Tibial nerve (tissue), 4 donors: ENCODE results near the gene MLST8. TPM values are rescaled to one million over a fixed set of nuclear protein-coding genes. Genes with fewer than 3 reads are reported as not detected.

Experiments
- DNase-seq, 2 donors: peaks; one replicate each; pipeline ENCODE4 v3.0.0-alpha.2; 2019; ENCODE audit warnings: low spot score in 2 of 2
- H3K27ac ChIP-seq, 4 donors: fragments of 200-600 bp; sonication (generic) in 3 of 4; one replicate each; pipeline ENCODE4 v1.5.1; 2017 to 2019; ENCODE audit warnings: mild to moderate bottlenecking in 1 of 4
- H3K27me3 ChIP-seq, 2 donors: fragments of 200-600 bp; sonication (generic) in 1 of 2; one replicate each; pipeline versions ENCODE4 v1.5.1 to v1.6.0; 2017 to 2019
- H3K36me3 ChIP-seq, 3 donors: fragments of 200-600 bp; sonication (generic); one replicate each; pipeline ENCODE4 v1.5.1; 2018 to 2019
- H3K4me1 ChIP-seq, 4 donors: fragments of 200-600 bp; sonication (generic) in 3 of 4; one replicate each; pipeline ENCODE4 v1.5.1; 2017 to 2019
- H3K4me3 ChIP-seq, 4 donors: fragments of 200-600 bp; sonication (generic) in 3 of 4; one replicate each; pipeline ENCODE4 v1.5.1; 2017 to 2019; ENCODE audit warnings: mild to moderate bottlenecking in 1 of 4, moderate library complexity in 1 of 4
- H3K9me3 ChIP-seq, 4 donors: fragments of 200-600 bp; sonication (generic) in 3 of 4; one replicate each; pipeline ENCODE4 v1.5.1; 2017 to 2019
- CTCF ChIP-seq, 5 experiments: fragments of 200-600 bp in 3 of 5; fragments of 450-650 bp in 2 of 5; sonication (generic) in 3 of 5; IDR thresholded peaks; one replicate each; pipeline ENCODE4 v1.5.1; 2016 to 2019; ENCODE audit warnings: antibody characterized with exemption in 5 of 5, mild to moderate bottlenecking in 3 of 5, moderate library complexity in 2 of 5
- EP300 ChIP-seq, 2 donors: sonication (generic); formaldehyde crosslinking; IDR thresholded peaks; one replicate each; pipeline ENCODE4 v1.6.1; 2017; ENCODE audit warnings: antibody characterized with exemption in 2 of 2, mild to moderate bottlenecking in 1 of 2
- POLR2A ChIP-seq, 2 donors: fragments of 450-650 bp; IDR thresholded peaks; one replicate each; pipeline ENCODE4 v1.6.1; 2017; ENCODE audit warnings: antibody characterized with exemption in 2 of 2, mild to moderate bottlenecking in 2 of 2, moderate library complexity in 2 of 2
- WGBS, 2 donors: methylation state at CpG; one replicate each; pipeline ENCODE4 v1.1.5; 2018; 5-methylcytosine and 5-hydroxymethylcytosine counted together
- total RNA-seq, 4 donors: library from RNA; depleted of rRNA; stranded (reverse); fragments of >200 nt; gene quantifications; one replicate each; pipeline ENCODE4 v1.1.0, GENCODE V29; 2016

MLST8 gene
- total RNA-seq, 4 donors from 2014 or later = 28.8 to 73.8 (median 43.8) TPM

GRCh38 chr16:2170080-2170479 lies 35.2 kb upstream of the MLST8 start:
- 60 to 80% methylated on average over 2 to 13 of the region's 18 CpGs for whole genome bisulfite sequencing, 2 donors
- no peaks in the 10 kb centered on the region for H3K9me3 ChIP-seq
- peaks cover 0 to 94% (median 27%) of the 10 kb centered on the region in 3 donors for H3K36me3 ChIP-seq
- no peaks in the 10 kb centered on the region for H3K27me3 ChIP-seq
- no peak for TF ChIP-seq EP300 (IDR thresholded peaks at IDR 0.05)
- no peak for TF ChIP-seq POLR2A (IDR thresholded peaks at IDR 0.05)
- no peak for TF ChIP-seq CTCF (IDR thresholded peaks at IDR 0.05)
- no peak for DNase-seq
- H3K4me1 ChIP-seq = no peaks in the 10 kb centered on the region
- H3K27ac ChIP-seq = peak overlapping the region in 2 of 4 donors; percentile 17 to 69
- H3K4me3 ChIP-seq = peak overlapping the region in 1 of 4 donors; percentile 41

GRCh38 chr16:2170587-2171435 lies 34.4 kb upstream of the MLST8 start:
- DNase-seq = no peak

GRCh38 chr16:2171601-2172178 lies 33.6 kb upstream of the MLST8 start:
- DNase-seq = no peak
- Histone ChIP-seq H3K36me3 (peaks cover 0 to 99% (median 39%) of the 10 kb centered on the region in 3 donors), H3K4me1 (no peaks in the 10 kb centered on the region), H3K4me3 (no peak overlapping the region), H3K9me3 (no peaks in the 10 kb centered on the region), H3K27me3 (no peaks in the 10 kb centered on the region), H3K27ac (no peak overlapping the region)
- no peak for TF ChIP-seq POLR2A (IDR thresholded peaks at IDR 0.05)
- no peak for TF ChIP-seq EP300 (IDR thresholded peaks at IDR 0.05)
- TF ChIP-seq CTCF (IDR thresholded peaks at IDR 0.05) = no peak
- WGBS, 2 donors = 91 to 92% methylated on average over 18 to 22 of the region's 28 CpGs

More at GRCh38 chr16:2170587-2171435, 34.4 kb upstream of the MLST8 start:
- peak overlapping the region in 1 of 4 donors; percentile 41 for H3K4me3 ChIP-seq
- no peaks in the 10 kb centered on the region for H3K9me3 ChIP-seq
- H3K27ac ChIP-seq = peak overlapping the region in 1 of 4 donors; percentile 69
- H3K27me3 ChIP-seq = no peaks in the 10 kb centered on the region
- TF ChIP-seq CTCF (IDR thresholded peaks at IDR 0.05) (no peak), POLR2A (IDR thresholded peaks at IDR 0.05) (no peak), EP300 (IDR thresholded peaks at IDR 0.05) (no peak)
- WGBS, 2 donors = 82 to 92% methylated on average over 23 to 26 of the region's 47 CpGs
- no peaks in the 10 kb centered on the region for H3K4me1 ChIP-seq
- H3K36me3 ChIP-seq = peaks cover 0 to 99% (median 34%) of the 10 kb centered on the region in 3 donors

GRCh38 chr16:2172688-2173335 lies 32.4 kb upstream of the MLST8 start:
- Histone ChIP-seq H3K9me3 (no peaks in the 10 kb centered on the region), H3K4me3 (no peak overlapping the region), H3K4me1 (no peaks in the 10 kb centered on the region), H3K36me3 (peaks cover 1 to 99% (median 38%) of the 10 kb centered on the region in 3 donors), H3K27ac (no peak overlapping the region), H3K27me3 (no peaks in the 10 kb centered on the region)
- WGBS, 2 donors = 88 to 91% methylated on average over 23 to 27 of the region's 29 CpGs
- DNase-seq = no peak
- no peak for TF ChIP-seq CTCF (IDR thresholded peaks at IDR 0.05)
- no peak for TF ChIP-seq EP300 (IDR thresholded peaks at IDR 0.05)
- TF ChIP-seq POLR2A (IDR thresholded peaks at IDR 0.05) = no peak
